ENCODE data around the gene SETD4.
"Not testable (repeated sequence)": the region's sequence is repeated elsewhere in the genome, so short reads cannot be mapped to it uniquely, and the experiment has no call there.

The SETD4 gene, protein sequence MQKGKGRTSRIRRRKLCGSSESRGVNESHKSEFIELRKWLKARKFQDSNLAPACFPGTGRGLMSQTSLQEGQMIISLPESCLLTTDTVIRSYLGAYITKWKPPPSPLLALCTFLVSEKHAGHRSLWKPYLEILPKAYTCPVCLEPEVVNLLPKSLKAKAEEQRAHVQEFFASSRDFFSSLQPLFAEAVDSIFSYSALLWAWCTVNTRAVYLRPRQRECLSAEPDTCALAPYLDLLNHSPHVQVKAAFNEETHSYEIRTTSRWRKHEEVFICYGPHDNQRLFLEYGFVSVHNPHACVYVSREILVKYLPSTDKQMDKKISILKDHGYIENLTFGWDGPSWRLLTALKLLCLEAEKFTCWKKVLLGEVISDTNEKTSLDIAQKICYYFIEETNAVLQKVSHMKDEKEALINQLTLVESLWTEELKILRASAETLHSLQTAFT

DNA sequence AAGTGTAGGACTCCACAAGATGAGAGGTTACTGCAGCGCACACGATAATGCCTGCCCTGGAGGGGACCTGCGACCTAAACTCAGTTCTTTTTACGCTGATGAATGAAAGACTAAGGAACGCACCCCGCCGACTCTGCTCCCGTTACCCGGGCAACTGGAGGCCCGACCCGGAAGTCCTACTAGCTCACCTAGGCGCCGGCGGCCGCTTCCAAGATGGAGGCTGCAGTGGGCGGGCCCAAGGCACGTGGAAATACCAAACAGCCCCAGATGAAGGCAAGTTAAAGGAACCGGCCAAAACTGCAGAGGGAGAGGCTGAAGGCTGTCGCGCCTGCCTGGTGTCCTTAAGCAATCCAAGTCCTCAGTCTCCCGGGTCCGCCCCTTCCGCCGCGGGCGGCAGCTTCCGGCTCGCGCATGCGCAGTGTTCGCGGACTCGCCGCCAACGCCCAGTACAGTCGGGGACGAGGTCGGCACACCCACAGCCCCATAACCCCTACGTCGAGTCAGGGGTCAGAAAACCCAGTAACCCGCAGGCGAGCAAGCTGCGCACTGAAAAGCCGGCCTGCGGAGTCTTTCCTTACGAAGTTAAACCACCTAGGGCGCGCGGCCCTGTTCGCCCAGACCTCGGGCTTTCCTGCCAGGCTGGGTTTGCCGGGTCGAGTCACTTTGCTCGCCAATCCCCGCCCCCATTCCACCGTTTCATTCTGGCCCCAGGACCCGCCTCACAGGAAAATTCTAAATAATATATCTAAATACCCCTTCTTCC, at the start of gene SETD4:
SETD4 (minus strand) TSS at position 368 of the 763 bp plus-strand sequence. CDS start 1,638 bp downstream, outside the sequence.
- H3K4me3 ChIP-seq (ENCODE audit: low read length) = peak within 1 kb of the TSS; percentile 95
- DNase-seq (ENCODE audit: low read depth) = peak; percentile 60
- TF ChIP-seq, protein P1, sequence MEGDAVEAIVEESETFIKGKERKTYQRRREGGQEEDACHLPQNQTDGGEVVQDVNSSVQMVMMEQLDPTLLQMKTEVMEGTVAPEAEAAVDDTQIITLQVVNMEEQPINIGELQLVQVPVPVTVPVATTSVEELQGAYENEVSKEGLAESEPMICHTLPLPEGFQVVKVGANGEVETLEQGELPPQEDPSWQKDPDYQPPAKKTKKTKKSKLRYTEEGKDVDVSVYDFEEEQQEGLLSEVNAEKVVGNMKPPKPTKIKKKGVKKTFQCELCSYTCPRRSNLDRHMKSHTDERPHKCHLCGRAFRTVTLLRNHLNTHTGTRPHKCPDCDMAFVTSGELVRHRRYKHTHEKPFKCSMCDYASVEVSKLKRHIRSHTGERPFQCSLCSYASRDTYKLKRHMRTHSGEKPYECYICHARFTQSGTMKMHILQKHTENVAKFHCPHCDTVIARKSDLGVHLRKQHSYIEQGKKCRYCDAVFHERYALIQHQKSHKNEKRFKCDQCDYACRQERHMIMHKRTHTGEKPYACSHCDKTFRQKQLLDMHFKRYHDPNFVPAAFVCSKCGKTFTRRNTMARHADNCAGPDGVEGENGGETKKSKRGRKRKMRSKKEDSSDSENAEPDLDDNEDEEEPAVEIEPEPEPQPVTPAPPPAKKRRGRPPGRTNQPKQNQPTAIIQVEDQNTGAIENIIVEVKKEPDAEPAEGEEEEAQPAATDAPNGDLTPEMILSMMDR (conservative IDR thresholded peaks at IDR 0.05; ENCODE audit: low read depth, low read length) = no peak

DNA sequence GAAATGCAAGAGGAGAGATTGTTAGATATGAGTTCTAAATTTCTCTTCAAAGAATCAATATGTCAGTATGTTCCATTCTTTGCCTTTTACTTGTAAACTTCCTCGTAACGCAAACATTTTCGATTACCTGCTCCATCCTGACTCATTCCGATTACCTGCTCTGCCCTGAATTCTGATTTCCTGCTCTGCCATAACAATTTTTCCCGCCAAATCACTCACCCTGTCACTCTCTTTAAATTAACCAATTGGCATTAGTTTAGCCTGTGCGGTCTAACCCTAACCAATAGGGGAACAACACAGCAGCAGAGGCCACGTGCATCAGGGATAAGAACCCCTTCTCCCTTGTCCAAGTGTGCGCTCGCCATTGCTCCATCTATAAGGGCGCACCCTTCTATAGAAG, 49.5 kb upstream of the SETD4 start:
- TF ChIP-seq, protein P1 (conservative IDR thresholded peaks at IDR 0.05; ENCODE audit: low read depth, low read length) = no peak
- H3K4me3 ChIP-seq (ENCODE audit: low read length) = no peak overlapping the region
- no peak for DNase-seq (ENCODE audit: low read depth)

DNA sequence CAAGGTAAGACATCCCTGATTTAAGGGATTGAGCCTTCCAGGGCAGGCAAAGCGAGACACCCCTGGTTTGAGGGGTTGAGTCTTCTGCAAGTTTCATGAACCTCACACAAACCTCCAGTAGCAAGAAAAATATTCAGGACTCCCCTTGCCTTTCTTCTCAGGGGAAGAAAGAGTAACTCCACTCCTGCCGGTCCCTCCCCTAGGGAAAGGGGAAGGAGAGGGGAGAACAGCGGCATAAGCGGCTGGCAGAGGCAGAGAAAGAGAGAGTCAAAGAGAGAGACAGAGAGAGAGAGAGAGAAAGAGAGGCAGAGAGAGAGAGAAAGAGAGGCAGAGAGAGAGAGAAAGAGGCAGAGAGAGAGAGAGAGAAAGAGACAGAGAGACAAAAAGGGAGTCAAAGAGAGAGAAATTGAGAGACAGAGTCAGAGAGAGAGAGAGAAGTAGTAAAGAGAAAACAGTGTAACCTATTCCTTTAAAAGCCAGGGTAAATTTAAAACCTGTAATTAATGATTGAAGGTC, 45.1 kb upstream of the SETD4 start:
- no peak for DNase-seq (ENCODE audit: low read depth)
- H3K4me3 ChIP-seq (ENCODE audit: low read length) = no peak overlapping the region
- TF ChIP-seq, protein P1 (conservative IDR thresholded peaks at IDR 0.05; ENCODE audit: low read depth, low read length) = no peak

DNA sequence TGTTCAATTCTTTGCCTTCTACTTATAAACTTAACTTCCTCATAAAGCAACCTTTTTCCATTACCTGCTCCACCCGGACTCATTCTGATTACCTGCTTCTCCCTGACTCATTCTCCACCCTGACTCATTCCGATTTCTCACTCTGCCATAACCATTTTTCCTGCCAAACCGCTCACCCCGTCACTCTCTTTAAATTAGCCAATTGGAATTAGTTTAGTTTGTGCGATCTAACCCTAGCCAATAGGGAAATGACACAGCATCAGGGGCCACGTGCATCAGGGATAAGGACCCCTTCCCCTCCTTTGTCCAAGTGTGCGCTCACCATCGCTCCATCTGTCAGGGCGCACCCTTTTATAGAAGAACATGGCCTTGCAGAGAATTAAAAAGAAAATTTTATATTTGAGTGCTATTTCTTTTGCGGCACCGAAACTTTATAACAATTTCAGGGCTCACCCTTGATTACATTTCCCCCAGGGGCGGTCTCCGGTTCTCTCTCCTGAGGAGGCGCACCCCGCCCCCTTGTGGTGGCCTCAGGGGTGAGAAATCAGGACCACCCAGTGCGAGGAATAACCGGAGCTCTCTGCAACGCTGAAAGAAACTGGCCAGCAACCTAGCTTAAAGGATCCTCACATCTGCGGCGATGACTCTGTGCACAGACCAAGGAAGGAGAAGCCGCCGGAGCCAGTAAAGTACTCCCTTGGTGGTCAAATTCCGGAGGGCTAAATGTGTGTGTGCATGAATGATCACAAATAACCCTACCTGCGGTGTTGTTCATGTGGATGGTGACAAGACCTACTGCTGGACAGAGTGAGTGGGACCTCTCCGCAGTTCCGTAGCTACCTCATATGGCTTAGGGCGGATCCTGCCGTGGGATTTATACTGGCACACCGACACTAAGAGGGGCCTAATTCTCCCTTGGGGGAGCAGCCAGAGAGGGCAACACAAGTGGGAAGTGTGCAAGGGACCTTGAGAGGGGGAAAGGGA, 44.3 kb upstream of the SETD4 start:
- peak overlapping the region; percentile 4 for H3K4me3 ChIP-seq (ENCODE audit: low read length)
- TF ChIP-seq, protein P1 (conservative IDR thresholded peaks at IDR 0.05; ENCODE audit: low read depth, low read length) = peak; percentile 74
- no peak for DNase-seq (ENCODE audit: low read depth)

DNA sequence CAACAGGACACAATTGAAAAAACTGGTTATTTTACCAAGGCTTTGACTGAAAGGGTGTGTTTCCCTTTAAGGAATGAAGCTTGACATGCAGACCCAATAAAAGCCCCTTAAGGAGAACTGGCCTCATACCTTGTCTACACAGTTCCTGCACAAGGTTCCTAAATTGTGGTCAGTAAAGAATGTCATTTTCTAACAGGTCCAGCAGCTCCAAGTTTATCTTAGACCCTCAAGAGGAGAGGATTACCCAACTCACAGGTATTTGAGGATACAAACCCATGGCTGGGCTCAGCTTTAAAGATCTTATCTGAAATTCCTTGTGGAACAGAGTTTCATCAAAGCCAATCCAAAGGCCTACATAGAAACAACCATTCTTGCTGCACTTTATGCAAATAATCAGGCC, 43.1 kb upstream of the SETD4 start:
- DNase-seq (ENCODE audit: low read depth) = no peak
- H3K4me3 ChIP-seq (ENCODE audit: low read length) = no peak overlapping the region
- TF ChIP-seq, protein P1 (conservative IDR thresholded peaks at IDR 0.05; ENCODE audit: low read depth, low read length) = no peak

DNA sequence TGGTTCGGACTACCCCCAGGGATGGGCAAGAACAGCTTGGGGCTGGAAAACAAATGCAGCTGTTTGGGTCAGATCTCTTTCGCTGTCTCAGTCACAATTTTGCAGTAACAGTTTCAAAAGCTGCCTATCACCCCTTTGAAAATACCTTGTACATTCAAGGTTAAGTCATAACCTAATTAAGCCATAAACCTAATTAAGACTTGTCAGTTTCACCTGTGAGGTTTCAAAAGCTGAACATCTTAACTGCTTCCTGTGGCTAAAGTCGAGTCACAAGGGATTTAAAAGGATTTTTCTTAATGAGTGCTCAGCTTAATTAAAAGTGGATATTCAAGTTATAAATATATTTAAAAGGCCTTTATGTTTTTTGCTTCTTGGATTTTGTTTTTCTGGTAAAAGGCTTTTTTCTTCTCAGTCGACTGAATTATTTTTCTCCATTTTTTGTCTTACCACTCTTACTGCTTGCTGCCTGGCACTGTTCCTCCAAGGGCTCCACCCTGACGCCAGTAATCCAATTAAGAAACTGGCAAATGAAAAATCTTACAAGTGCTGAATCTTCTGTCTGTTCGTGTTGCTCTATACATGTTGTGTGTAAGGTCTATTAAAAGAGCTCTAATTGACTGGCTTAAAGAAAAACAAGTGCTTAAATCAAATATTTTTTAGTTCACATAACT, 40.8 kb upstream of the SETD4 start:
- TF ChIP-seq, protein P1 (conservative IDR thresholded peaks at IDR 0.05; ENCODE audit: low read depth, low read length) = no peak
- no peak for DNase-seq (ENCODE audit: low read depth)
- H3K4me3 ChIP-seq (ENCODE audit: low read length) = no peak overlapping the region

DNA sequence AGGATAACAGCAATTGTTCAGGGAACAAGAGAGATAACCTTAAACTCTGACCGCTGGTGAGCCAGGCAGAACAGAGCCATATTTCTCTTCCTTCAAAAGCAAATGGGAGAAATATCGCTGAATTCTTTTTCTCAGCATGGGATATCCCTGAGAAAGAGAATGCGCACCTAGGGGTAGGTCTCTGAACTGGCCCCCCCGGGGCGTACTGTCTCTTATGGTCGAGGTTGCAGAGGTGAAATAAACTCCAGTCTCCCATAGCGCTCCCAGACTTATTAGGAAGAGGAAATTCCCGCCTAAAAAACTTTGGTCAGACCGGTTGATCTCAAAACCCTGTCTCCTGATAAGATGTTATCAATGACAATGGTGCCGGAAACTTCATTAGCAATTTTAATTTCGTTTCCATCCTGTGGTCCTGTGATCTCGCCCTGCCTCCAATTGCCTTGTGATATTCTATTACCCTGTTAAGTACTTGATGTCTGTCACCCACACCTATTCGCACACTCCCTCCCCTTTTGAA, 39.4 kb upstream of the SETD4 start:
- not testable (repeated sequence) for H3K4me3 ChIP-seq (ENCODE audit: low read length); DNase-seq (ENCODE audit: low read depth)
